HG03432 (cell line): ENCODE measurements around the gene PAQR4.
"Not testable (repeated sequence)": the region's sequence is repeated elsewhere in the genome, so short reads cannot be mapped to it uniquely, and the experiment has no call there.

ENCODE experiments used
- ATAC-seq: cut with Tn5 transposase; IDR thresholded peaks from one replicate; pipeline ENCODE4 v1.9.1; 2021; ENCODE audit warnings: mild to moderate bottlenecking, moderate library complexity; ENCODE audit not compliant: unreplicated experiment

The PAQR4 gene

DNA sequence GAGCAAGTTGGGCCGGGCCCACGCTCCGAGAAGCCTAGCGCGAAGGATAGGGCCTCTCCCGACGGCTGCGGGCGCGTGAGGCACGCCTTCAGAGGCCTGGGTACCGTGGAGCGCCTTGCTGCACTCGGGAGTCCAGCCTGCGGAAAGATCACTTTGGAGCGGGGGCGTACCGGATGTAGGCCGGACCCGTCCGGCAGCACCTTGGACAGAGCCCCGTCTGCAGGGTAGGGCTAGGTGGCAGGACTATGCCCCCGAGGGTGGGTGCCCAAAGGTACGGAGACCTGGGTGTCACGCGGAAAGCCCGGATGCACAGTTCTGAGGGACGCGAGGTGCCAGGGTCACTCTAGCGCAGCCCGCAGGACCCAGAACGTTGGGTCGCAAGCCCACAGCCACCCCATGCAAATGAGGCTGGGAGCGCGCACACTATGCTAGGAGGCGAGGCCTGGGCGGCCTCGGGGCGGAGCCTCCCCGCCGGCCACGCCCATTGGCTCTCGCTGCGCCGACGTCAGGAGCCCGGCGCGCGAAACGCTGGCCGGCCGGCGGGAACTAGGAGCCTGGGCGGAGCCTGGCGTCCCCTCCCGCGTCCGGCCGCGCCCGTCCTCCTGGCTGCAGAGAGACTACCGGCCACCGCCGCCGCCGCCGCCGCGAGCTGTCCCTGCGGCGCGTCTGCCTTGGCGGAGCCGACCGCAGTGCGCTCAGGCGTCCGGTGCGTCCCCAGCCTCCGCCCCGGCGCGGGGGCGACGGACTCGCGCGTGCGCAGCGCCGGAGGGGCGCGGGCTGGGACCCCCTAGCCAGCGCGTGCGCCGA is at the start of gene PAQR4:
Gene PAQR4, plus strand, starts transcription at position 611 of the 807 bp plus-strand sequence. CDS start 327 bp downstream, outside the sequence.
- ATAC-seq = peak; percentile 74

DNA sequence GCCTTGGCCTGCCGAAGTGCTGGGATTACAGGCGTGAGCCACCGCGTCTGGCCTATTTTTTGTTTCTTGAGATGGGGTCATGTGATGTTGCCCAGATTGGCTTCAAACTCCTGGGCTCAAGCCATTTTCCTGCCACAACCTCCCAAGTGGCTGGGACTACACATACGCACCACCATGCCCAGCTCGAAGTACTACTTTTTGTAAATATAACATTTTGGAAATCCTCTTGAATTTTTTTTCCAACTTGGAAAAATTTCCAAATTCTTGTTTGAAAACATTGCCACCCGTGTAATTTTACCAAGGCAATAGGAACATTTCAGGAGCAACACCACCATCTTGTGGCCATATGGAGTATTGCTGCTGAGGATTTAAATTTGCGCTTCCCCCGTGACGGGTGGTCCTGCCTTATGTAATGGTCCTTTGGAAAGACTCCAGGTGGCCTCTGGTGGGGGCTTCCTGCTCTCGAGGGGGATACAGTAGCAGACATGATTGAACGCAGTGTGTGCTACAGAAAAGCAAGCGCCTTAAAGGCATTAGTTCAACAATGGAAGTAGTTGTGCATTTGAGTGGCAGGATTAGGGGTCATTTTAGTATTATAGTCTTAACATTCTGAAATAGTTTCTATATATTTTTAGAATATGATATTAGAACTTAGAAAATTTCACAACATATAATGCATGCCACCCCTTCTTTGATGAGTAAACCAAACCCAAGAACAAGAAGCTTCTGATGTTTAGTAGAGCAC is 49.5 kb upstream of the PAQR4 start:
- no peak for ATAC-seq

DNA sequence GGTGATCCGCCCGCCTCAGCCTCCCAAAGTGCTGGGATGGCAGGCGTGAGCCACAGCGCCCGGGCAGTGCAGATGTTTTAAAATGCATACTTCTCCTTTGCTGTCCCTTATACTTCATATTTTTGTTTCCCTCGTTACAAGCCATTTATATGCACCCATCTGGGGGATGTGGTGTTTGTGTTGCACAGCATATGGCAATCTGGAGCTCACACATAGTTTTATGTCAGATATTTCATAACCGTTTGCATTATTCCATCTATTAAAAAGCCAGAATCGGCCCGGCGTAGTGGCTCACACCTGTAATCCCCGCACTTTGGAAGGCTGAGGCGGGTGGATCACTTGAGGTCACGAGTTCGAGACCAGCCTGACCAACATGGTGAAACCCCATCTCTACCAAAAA is 45.7 kb upstream of the PAQR4 start:
- no peak for ATAC-seq

DNA sequence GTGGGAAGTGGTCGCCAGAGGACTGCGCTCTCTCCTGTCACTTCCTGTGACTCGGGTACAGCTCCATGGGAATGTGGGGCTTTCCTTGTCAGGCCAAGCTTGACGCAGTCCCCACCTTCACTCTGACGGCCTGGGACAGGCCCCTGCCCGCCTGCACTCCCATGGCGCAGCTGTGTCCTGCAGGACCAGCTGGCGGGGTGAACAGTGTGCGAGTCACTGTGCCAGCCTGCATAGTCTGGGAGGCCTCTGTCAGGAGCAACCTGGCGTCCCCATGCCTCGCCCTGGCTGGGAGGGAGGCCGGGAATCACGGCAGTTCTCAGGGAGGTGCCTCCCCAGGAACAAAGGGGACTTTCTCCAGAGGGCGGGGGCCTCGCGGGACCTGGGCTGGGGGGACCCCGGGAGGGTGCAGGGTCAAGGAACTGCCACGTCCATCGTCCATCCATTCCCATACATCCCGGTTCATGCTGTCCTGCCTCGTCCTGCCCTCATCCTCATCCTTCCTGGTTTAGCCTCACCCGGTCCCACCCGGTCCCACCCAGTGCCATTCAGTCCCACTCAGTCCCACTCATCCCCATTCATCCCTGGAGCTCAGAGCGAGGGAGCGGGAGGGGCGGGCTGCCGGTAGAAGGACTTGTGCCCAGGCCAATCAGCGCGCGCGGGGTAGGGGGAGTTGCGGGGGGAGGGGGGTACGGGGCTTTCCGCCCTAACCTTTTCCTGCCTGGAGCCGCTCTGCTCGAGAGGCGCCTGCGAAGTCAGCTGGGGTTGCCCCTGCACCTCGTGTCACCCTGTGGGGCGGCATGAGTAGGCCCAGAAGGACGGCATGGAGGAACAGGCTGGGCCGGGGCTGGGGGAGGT is 44.0 kb upstream of the PAQR4 start:
- no peak for ATAC-seq

DNA sequence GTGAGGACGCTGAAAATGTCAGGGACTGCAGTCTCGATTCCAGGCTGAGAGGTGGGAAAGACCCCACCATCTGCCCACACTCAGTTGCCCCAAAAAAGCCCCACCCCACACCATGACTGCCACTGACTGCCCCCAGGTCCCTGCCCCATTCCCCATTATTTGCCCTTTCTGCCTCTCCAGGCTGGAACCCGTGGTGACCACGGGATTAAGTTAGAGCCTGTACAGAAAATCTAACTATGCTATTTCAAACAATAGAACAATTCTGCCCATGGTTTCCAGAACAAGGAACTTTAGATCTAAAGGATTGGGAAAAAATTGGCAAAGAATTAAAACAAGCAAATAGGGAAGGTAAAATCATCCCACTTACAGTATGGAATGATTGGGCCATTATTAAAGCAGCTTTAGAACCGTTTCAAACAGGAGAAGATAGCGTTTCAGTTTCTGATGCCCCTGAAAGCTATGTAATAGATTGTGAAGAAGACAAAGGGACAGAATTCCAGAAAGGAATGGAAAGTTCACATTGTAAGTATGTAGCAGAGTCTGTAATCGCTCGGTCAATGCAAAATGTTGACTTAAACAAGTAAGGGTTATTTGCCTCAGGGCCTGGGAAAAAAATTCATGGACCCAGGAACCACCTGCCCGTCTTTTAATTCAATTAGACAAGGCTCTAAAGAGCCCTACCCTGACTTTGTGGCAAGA is 43.0 kb upstream of the PAQR4 start:
- ATAC-seq = no peak

DNA sequence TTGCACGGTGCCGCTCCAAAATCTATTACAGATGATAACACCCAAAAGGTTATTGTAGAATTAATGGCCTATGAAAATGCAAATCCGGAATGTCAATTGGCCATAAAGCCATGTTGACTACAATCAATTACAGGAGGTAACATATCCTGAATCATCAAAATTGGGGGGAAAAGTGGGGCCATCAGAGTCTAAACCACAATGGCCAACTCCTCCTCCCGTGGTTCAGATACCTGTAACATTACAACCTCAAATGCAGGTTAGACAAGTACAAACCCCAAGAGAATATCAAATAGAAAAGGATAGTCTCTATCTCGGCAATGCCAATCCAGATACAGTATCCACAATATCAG is 42.5 kb upstream of the PAQR4 start:
- no peak for ATAC-seq

DNA sequence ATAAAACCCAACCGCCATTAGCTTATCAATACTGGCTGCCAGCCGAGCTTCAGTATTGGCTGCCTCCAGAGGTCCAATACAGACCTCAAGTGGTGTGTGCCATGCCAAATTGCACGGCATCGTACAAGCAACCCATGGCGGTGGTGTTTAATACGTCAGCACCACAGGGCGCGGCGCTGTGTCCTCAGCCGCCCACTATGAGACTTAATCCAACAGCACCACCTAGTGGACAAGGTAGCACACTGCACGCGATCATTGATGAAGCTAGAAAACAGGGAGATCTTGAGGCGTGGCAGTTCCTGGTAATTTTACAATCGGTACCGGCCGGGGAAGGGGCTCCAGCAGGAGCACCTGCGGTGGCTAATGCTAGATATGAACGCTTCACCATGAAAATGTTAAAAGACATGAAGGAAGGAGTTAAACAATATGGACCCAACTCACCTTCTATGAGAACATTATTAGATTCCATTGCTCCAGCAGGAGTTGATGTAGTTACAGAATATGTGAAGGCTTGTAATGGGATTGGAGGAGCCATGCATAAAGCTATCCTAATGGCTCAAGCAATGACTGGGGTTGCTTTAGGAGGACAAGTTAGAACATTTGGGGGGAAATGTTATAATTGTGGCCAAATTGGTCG is 42.0 kb upstream of the PAQR4 start:
- no peak for ATAC-seq

DNA sequence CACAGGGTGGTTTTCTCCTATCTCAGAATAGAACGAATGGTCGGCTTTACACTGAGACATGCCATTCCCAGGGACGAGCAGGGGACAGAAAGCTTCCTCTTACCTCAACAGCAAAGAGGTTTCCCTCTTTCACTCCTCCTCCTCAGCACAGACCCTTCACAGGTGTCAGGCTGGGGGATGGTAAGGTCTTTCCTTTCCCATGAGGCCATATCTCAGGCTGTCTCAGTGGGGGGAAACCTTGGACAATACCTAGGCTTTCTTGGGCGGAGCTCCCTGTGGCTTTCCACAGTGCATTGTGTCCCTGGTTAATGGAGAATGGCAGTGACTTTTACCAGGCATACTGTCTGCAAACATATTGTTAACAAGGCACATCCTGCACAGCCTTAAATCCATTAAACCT is 41.0 kb upstream of the PAQR4 start:
- ATAC-seq = not testable (repeated sequence)

DNA sequence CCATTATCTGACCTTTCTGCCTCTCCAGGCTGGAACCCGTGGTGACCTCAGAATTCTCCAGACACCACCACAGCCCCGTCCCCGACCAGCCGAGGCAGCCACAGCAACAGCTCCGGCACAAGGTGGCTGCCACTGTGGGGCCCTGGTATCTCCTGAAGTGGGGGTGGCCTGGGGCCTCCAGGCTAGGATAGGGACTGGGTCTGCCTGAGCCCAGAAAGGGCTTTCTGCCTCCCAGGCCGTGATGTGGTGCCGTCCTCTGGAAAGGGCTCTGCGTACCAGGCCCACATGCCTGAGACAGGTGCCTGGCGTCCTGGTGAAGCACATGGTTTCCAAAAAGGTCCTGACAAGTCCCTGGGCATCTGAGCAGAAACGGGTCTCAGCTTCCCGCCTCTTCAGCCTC is 40.4 kb upstream of the PAQR4 start:
- no peak for ATAC-seq

DNA sequence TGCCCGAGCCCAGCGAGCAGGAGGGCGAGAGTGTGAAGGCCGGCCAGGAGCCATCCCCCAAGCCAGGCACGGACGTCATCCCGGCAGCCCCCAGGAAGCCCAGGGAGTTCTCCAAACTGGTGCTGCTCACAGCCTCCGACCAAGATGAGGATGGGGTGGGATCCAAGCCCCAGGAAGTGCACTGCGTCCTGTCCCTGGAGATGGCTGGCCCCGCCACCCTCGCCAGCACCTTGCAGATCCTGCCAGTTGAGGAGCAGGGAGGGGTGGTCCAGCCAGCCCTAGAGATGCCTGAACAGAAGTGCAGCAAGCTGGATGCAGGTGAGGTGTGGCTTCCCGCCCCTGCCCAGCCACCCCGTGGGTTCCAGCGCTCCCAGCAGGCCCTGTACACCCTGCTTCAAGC is 39.5 kb upstream of the PAQR4 start:
- ATAC-seq = no peak

DNA sequence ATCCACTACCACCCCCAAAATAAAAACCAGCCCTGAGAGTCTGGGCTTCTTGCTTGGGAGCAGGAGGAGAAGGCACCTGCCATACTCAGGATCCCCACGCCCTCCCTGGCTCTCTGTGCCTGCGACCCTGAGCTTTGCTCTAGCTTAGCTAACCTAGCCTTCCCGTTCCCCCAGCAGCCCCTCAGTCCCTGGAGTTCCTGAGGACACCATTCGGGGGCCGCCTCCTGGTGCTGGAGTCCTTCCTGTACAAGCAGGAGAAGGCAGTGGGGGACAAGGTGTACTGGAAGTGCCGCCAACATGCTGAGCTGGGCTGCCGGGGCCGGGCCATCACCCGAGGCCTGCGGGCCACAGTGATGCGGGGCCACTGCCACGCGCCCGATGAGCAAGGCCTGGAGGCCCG is 38.9 kb upstream of the PAQR4 start:
- no peak for ATAC-seq

DNA sequence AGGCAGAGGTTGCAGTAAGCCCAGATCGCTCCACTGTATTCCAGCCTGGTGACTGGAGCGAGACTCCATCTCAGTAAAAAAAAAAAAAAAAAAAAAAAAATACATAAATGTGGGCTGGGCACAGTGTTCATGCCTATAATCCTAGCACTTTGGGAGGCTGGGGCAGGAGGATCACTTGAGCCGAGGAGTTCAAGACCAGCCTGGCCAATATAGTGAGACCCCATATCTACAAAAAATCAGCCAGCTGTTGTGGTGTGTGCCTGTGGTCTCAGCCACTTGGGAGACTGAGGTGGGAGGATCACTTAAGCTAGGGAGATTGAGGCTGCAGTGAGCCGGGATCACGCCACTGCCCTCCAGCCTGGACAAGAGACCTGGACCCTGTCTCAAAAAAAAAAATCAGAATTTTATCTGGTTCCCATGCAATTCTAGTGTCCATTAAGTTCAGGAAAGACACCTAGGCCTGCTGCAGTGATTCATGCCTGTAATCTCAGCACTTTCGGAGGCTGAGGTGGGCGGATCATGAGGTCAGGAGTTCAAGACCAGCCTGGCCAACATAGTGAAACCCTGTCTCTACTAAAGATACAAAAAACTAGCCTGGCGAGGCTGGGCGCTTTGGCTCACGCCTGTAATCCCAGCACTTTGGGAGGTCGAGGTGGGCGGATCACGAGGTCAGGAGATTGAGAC is 37.8 kb upstream of the PAQR4 start:
- not testable (repeated sequence) for ATAC-seq

DNA sequence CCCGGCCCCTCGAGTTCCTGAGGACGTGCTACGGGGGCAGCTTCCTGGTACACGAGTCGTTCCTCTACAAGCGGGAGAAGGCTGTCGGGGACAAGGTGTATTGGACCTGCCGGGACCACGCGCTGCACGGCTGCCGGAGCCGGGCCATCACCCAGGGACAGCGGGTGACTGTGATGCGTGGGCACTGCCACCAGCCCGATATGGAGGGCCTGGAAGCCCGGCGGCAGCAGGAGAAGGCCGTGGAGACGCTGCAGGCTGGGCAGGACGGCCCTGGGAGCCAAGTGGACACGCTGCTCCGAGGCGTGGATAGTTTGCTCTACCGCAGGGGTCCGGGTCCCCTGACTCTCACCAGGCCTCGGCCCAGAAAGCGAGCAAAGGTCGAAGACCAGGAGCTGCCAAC is 36.0 kb upstream of the PAQR4 start:
- no peak for ATAC-seq

DNA sequence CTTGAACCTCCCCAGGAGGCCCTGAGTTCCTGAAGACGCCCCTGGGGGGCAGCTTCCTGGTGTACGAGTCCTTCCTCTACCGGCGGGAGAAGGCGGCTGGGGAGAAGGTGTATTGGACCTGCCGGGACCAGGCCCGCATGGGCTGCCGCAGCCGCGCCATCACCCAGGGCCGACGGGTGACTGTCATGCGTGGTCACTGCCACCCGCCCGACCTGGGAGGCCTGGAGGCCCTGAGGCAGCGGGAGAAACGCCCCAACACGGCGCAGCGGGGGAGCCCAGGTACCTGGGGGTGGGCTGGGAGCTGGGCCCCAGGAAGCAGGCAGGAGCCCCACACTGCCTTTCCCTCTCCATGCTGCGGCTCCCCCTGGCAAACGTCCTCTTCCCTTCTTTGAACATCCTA is 35.4 kb upstream of the PAQR4 start:
- no peak for ATAC-seq

DNA sequence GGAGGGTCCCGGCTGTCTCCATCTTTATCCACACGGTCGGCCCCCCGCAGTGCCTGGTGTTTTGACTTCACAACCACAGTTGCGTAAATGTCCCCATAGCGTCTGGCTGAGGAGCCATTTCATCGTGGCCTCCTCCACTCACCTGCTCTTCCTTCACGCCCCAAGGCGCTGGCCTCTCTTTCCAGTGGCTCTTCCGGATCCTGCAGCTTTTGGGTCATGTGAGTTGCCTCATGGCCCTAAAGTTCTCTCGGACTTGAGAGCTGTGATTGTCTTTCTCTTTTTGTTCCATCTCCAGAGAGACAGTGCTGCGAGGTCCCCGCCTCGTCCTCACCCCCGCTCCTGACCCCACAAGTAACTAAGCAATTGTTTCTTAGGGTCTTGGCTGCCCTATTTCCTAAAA is 34.7 kb upstream of the PAQR4 start:
- ATAC-seq = no peak

DNA sequence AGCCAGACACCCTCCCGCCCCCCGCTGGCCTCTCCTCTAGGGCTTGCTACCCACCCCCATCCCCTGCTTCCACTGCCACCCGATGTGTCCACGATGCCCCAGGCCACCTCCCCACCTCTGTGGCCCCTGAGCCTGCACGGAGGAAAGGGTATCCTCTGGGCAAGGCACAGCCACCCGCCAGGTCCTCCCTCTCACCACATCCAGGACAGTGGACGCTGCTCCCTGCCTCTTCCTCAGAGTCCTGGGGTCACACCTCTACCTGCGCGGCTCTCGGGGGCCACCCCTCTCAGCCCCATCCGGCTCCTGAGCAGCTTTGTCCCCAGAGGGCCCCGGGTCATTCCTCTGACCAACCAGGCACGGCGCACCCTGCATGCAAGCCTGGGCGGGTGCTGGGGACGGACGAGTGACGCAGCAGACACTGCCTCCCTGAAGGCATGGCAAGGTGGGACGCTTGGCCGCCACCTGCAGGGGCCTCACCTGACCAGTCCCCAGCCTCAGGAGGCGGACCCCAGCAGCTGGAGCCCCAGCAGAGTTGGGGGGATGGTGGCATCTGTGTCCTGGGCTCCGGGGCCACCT is 32.6 kb upstream of the PAQR4 start:
- ATAC-seq = no peak

DNA sequence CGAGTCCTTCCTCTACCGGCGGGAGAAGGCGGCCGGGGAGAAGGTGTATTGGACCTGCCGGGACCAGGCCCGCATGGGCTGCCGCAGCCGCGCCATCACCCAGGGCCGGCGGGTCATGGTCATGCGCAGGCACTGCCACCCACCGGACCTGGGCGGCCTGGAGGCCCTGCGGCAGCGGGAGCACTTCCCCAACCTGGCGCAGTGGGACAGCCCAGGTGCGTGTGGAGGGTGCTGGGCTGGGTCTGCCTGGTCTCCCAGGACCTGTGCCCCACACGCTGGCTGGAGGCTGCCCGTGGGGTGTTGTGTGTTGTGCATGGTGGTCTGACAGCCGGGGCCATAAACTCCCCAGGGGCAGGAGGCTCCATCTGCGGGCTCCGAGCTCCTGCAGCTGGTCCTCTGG is 32.0 kb upstream of the PAQR4 start:
- ATAC-seq = no peak

DNA sequence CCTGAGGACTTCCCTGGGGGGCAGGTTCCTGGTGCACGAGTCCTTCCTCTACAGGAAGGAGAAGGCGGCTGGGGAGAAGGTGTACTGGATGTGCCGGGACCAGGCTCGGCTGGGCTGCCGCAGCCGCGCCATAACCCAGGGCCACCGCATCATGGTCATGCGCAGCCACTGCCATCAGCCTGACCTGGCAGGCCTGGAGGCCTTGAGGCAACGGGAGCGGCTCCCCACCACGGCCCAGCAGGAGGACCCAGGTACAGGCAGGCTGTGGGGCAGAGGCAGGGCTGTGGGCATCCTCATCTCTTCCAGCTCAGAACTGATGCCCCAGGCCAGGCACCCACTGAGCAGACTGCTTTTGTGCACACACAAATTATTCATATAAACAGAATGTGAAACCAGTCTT is 30.9 kb upstream of the PAQR4 start:
- no peak for ATAC-seq

DNA sequence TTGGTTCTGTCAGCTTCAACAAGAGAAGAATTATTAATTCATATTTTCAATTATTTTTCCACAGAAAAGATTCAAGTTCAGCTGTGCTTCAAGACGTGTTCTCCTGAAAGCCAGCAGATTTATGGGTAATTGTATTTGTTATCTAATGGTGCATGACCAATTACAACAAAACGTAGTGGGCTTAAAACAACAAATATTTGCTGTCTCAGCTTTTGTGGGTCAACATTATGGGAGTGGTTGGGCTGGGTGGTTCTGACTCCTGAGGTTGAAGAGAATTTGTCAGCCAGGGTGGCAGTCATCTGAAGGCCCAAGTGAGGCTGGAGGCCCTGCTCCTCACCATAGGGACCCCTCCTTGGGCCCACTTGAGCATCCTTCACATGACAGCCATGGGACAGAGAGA is 29.2 kb upstream of the PAQR4 start:
- no peak for ATAC-seq

DNA sequence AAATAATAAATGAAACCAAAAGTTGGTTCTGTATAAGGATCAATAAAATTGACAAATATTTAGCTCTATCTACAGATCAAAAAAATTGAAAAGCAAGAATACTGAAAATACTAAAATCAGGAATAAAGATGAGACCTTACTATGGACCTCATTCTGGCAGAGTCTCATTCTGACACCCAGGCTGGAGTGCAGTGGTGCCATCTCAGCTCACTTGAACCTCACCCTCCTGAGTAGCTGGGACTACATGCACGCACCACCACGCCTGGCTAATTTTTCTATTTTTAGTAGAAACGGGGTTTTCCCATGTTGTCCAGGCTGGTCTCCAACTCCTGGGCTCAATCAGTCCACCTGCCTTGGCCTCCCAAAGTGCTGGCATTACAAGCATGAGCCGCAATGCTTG is 27.1 kb upstream of the PAQR4 start:
- ATAC-seq = no peak
